GM18519 (cell line): ENCODE measurements around the gene PAN2.
A peak's percentile ranks its signal among the peaks of the same experiment; 100 is the strongest.
"Not testable (repeated sequence)": the region's sequence is repeated elsewhere in the genome, so short reads cannot be mapped to it uniquely, and the experiment has no call there.

Experiments used
- ATAC-seq: cut with Tn5 transposase; IDR thresholded peaks from one replicate; pipeline ENCODE4 v1.9.1; 2021; ENCODE audit warnings: mild to moderate bottlenecking, moderate library complexity; ENCODE audit not compliant: unreplicated experiment, low FRiP score

PAN2 gene

DNA sequence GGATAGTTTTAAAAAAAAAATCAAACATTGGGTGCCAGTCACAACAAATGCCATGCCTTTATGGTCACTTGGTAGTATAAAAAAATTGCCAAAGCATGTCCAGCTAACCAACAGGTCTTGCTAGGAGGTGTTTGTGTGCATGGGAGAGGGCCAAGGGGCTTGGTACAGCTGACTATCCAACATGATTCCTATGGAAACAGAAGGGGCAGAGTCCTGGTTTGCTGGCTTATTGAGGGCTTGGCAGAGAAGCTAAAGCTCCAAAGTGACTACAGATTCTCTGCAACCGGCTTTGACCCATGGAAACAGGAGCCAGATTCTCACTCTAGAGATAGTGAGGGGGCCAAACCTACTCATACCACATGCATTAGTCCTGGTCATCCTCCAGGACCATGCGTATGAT, 61.3 kb downstream of the PAN2 start:
- ATAC-seq: not testable (repeated sequence)

DNA sequence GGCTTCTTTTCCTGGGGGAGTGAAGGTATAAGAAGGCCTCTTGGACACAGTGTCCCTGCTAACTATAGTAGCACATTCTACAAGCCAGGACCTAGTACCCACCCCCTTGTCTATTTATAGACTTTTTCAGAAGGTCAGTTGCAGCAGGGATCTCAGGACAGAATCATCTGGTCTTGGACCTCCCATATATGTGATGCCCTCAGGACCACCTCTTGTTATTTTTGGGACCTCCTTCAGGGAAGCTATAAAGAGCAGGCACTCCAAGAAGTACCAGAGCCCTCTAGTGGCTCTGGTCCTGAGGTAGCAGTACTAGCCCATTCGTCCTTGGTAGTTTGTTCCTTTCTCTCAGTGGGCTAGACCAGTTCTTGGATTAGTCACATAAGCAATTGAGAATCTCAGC, 62.8 kb downstream of the PAN2 start:
- no peak for ATAC-seq

DNA sequence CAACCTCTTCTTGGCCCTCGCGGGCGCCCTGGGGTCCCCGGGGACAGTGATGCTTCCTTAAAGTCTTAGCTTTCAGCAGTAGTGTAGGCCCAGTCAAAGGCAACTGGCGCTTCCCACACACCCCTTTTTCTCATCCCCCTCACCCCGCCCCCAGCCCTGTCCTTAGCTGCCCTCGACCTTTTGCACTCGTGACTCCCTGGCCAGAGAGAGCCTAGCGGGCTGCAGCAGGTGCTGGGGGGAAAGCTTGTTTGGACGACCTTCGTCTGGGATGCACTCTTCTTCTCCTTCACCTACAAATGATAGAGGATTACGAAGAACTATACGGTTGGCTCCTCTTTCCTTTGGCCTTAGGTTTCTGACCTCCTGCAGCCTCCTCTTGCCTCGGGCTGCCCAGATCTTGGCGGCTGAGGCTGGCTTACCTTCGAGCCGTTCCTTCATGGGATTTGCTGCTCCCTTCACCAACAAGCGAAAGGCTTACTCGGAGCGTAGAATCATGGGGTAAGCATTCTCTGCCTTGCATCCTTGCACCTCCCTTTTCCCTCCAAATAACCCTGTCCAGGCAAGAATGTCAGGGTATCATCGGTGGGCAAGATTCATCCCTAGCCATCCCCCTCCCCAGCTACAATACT, 66.2 kb downstream of the PAN2 start:
- no peak for ATAC-seq

DNA sequence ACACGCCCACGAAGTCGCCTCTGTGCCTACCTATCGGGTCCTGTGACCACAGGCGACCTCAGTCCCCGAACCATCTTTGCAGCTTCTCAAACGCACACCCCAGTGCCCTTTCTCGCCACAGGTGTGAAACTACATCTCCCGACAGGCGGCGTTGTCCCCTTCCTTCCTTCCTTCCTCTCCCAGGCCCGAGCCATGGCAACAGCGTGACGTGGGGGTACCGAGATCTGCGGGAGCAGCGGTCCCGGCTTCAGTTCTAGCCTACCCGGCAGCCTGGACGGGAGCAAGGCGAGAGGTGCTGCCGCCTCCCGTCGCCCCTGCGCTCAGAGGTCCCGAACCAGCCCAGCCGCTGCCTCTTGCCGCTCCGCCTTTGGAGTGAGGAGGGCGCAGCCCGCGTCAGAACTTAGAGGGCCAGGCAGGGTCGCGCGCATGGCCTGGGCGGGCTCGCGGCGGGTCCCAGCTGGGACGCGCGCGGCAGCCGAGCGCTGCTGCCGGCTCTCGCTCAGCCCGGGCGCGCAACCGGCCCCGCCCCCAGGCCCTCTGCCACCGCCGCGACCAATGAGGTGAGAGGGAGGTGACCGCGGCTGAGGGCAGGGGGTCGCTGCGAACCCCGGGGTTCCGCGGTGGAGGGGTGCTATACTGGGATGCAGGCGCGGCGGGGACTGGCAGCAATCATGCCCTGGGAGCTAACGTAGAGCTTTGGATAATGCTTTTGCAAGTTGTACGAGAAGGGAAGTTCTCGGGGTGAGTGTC, 66.9 kb downstream of the PAN2 start, which contains the start of gene COQ10A:
TSS of gene COQ10A (plus strand) at position 250 of the 750 bp plus-strand sequence. CDS start at position 427, 177 bp downstream.
- ATAC-seq: peak; percentile 69
